B cell (primary cell): Measurements from ENCODE around the gene MPP2.

Source experiments
- CTCF ChIP-seq: fragments of 200-600 bp; IDR thresholded peaks from one replicate; pipeline ENCODE4 v1.8.0; 2022; ENCODE audit warnings: antibody characterized with exemption, mild to moderate bottlenecking
- EZH2 ChIP-seq: IDR thresholded peaks from 2 replicates; pipeline ENCODE4 v1.6.1; 2012; ENCODE audit warnings: borderline replicate concordance, low read depth, mild to moderate bottlenecking, moderate library complexity, low read length; ENCODE audit not compliant: insufficient read depth, poor library complexity, severe bottlenecking

- TF ChIP-seq CTCF, result no peak
- TF ChIP-seq EZH2, result no peak
Observed at GRCh38 chr17:43935204-43935925, 28.0 kb upstream of the MPP2 start.
